Measurements from ENCODE around the gene MCC.

GRCh38 chr5:113127021-113127420 is 361.2 kb downstream of the MCC start:
- TF ChIP-seq CTCF (conservative IDR thresholded peaks at IDR 0.05; ENCODE audit: low read length): no peak
- TF ChIP-seq EZH2phosphoT487 (IDR thresholded peaks at IDR 0.05; ENCODE audit: borderline replicate concordance, low read depth, low read length): no peak
